HG02678 (cell line): ENCODE results near the gene FAM219B.

ENCODE experiments used
- ATAC-seq: cut with Tn5 transposase; IDR thresholded peaks from one replicate; pipeline ENCODE4 v1.9.1; 2021; ENCODE audit warnings: mild to moderate bottlenecking, moderate library complexity; ENCODE audit not compliant: unreplicated experiment

FAM219B gene

GRCh38 chr15:74878273-74878672, 28.4 kb downstream of the FAM219B start:
- ATAC-seq, result no peak

DNA sequence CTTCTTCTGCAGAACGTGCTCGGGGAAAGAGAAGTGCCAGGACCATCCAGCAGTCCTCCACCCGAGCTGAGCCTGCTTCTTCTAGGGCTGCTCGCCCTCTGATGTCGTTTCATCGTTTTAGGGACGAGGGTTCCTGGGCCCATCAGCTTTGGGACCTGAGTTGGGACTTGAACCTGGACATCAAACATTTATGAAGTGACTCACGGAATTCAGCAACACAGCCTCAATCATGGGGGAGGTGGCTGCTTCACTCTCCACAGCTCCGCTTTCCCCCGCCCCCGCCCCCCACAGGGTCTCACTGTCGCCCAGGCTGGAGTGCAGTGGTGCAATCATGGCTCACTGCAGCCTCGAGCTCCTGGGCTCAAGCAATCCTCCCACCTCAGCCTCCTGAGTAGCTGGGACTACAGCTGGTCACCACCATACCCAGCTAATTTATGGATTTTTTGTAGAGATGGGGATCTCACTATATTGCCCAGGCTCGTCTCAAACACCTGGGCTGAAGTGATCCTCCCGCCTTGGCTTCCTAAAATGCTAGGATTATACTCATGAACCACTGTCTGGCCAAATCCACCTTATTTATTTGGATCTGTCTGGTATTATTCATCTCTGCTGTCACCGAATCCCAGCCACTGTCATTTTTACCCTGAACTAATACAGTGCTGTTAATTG, 32.8 kb downstream of the FAM219B start:
- no peak for ATAC-seq

GRCh38 chr15:74873036-74873755, 33.5 kb downstream of the FAM219B start, which contains the start of gene SCAMP2:
TSS of gene SCAMP2 (minus strand) at chr15:74873365. CDS start at chr15:74873255, 110 bp downstream.
- ATAC-seq, result peak; percentile 81

GRCh38 chr15:74872702-74873035, 34.0 kb downstream of the FAM219B start:
- ATAC-seq, result no peak

DNA sequence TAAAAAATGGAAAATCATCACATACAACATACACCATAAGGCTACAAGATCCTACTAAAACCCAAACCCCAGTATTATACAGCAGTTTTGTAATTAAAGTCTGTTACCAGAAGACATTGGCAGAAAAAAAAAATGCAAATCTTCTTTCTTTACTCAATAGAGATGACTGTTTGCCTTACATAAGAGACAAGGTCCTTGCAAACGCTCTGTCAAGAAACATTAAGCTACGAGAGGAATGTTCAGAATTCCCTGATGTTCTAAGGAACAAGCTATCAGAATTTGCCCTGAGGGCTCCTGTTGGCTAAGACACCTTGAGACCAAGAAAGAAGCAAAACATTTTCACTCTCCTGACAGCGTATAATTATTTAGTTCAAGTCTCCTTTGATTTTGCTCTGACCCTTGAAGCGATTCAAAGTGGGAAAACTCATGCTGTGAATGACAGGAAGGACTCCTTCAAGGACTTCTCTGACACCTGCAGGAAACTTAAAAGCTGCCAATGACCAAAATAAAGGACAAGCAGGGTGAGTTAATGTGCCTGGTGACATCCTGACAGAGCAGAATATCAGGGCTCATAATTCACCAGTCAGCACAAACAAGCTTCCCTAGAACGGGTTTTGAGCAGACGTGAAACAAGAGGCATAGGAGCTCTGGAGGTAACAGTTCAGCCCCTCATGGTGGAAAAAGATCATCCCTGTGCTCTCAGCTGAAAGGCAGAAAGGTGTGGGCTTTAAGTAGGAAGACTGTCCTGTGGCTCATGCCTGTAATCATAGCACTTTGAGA, 36.0 kb downstream of the FAM219B start:
- no peak for ATAC-seq

GRCh38 chr15:74869726-74870407, 36.8 kb downstream of the FAM219B start:
- ATAC-seq, result peak; percentile 44

DNA sequence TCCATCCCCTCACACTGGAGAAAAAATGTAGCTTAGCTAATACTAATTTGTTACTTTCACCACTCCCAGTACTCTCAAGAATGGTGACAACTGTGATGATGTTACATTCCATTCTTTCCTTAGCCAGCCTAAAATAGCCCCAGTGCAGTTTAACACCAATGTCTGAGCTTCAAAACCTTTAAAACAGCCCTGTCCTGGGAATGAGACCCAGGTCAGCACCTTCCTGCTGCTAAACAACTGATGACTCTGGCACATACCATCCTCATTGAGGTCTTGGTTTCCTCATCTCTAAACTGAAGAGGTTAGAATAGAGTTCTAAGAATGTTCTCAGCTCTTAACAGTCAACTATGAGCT, 37.3 kb downstream of the FAM219B start:
- ATAC-seq, result no peak

GRCh38 chr15:74868059-74868458, 38.6 kb downstream of the FAM219B start:
- no peak for ATAC-seq

DNA sequence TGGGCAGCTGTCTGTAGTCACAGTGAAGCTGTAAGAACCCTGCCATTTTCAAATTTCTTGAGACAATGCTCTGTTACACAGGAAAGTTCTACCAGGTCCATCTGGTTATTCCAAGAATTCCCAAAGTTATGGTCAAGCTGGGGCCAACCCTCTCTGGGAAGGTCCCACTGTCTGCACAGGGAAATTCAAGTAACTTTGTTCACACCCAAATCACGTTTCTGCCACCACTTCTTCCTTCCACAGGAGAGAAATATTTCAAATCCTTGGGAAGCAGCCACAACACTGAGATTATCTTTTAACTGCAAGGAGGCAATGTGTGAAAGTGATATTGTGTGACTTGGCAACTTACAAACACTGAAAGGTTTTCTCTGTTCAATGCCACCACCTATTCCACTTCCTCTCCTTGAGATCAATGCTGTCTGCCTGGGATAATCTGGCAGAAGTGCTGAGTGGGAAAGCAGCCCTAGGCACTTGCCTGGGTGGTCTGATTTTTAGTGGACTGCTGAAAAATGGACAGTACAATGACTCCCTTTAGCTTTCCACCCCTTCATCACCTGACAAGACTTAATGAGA, 39.1 kb downstream of the FAM219B start:
- no peak for ATAC-seq

DNA sequence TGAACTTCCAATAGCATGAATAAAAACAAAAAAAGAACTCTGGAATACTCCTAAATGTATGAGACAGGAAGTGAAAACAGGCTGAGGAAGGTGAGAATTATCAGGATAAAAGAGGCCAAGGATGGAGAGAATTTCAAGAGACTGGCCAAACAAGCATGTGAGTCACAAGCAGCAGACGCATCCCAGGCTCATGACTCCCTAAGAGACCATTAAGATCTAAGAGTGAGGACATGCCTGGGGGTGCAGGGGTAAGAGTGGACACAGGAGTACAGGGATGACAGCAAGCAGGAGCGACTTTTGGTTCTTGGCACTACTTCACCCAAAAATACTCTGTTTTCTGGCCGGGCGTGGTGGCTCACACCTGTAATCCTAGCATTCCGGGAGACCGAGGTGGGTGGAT, 40.6 kb downstream of the FAM219B start:
- no peak for ATAC-seq

DNA sequence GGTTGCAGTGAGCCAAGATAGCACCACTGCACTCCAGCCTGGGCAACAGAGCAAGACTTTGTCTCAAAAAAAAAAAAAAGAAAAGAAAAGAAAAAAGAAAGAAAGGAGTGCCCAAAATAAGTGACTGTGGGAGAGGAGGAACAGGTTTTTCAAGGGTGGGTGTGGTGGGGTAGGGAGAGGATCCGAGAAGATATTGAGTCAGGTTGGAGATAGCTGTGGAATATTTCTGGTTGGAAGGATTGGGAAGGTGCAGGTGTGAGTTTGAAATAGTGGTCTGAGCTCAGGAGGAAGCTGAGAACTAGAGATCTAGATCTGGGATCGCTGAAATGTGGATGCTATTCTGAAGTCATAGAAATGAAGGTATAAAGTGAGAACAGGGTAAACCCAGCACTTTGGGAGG, 41.3 kb downstream of the FAM219B start:
- no peak for ATAC-seq

GRCh38 chr15:74864296-74864695, 42.4 kb downstream of the FAM219B start:
- ATAC-seq, result no peak

GRCh38 chr15:74863239-74864056, 43.2 kb downstream of the FAM219B start:
- ATAC-seq, result no peak

DNA sequence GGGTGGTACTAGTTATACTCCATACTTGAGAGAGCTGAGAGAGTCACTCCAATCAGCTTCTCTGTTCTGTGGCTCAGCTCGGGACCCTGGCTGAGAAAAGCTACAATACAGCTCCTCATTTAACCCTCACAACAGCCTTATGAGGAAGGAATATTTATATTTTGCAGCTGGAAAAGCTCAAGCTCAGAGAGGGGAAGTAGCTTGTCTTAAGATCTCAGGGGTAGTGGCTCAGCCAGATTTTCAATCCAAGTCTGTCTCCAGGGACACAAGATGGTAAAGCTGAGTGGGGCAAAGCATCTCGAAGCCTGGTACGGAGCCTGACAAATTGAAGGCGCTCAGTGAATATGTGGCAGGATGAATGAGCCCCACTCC, 48.3 kb downstream of the FAM219B start:
- no peak for ATAC-seq

DNA sequence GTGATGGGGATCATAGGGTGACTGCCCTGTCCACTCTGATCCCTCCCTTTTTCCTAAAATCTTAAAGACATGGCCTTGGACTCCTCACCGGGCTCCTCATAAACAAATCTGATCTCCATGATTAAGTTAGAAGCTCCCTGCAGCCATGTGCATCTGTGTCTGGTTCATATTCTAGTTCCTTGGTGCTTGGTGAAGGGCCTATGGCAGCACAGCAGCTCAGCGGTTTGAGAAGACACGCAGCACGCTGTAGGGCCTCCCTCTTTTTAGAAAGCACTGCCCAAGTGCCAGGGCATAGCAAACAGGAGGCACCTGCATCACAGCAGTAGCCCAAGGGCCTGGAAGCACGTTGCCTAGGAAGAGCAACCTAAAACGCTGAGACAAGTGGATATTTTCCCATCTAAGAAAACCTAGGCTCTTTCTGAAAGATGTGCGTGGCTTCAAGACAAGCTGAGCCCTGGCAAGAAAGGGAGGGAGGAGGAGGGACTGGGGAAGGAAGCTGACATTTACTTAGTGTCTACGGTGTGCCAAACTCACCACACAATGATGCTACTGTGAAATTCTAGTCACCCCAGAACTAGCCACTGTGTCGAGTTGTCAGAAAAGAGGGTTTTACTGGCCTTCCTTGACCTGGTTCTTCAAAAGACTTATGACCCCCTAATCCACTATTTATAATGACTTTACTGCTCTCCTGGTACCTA, 48.8 kb downstream of the FAM219B start:
- no peak for ATAC-seq

DNA sequence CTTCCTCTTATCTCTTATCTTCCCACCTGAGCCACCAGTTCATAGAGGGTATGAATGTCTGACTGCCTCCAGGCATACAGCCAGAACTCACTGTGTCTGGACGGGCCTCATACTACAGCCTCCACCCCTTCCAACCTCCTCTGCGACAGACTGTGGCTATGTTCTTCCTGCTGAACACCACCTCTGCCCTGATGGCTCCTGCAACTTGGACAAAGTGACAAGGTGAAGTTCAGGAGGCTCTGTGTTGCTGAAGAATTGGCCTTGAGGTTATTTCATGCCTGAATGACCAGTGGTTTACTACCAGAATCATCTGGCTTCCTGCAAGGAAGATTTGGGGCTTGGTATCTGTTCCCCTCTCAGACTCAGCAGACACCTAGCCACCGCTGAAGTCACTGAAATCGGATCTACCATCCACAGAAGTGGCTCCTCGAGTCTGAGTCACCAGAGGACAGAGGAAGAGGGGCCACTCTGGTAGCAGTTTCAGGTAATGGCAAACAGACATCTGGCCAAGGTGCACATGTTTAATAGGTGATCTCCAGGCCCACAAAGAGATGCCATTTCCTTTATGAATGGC, 49.5 kb downstream of the FAM219B start:
- peak; percentile 76 for ATAC-seq

GRCh38 chr15:74856537-74856936, 50.1 kb downstream of the FAM219B start:
- ATAC-seq, result no peak

- no peak for ATAC-seq
These were observed 50.8 kb downstream of the FAM219B start for GRCh38 chr15:74855857-74856256.

- no peak for ATAC-seq
These were observed 52.1 kb downstream of the FAM219B start for GRCh38 chr15:74854453-74855022.
